ENCODE data around the gene RNF114.
A peak's percentile ranks its signal among the peaks of the same experiment; 100 is the strongest.

RNF114 gene

DNA sequence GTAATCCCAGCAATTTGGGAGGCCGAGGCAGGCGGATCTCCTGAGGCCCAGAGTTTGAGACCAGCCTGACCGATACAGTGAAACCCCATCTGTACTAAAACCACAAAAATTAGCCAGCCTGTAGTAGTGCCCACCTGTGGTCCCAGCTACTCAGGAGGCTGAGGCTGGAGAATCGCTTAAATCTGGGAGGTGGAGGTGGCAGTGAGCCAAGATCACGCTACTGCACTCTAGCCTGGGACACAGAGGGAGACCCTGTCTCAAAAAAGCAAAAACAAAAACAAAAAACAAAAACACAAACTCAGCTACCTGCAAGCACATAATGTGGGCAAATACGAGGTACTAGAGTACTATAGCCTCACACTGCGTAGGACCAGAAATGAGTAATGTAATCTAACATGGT is 17.2 kb upstream of the RNF114 start:
- DNase-seq = no peak
- TF ChIP-seq, protein P1, sequence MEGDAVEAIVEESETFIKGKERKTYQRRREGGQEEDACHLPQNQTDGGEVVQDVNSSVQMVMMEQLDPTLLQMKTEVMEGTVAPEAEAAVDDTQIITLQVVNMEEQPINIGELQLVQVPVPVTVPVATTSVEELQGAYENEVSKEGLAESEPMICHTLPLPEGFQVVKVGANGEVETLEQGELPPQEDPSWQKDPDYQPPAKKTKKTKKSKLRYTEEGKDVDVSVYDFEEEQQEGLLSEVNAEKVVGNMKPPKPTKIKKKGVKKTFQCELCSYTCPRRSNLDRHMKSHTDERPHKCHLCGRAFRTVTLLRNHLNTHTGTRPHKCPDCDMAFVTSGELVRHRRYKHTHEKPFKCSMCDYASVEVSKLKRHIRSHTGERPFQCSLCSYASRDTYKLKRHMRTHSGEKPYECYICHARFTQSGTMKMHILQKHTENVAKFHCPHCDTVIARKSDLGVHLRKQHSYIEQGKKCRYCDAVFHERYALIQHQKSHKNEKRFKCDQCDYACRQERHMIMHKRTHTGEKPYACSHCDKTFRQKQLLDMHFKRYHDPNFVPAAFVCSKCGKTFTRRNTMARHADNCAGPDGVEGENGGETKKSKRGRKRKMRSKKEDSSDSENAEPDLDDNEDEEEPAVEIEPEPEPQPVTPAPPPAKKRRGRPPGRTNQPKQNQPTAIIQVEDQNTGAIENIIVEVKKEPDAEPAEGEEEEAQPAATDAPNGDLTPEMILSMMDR (IDR thresholded peaks at IDR 0.05; ENCODE audit: low read depth, low read length) = no peak

DNA sequence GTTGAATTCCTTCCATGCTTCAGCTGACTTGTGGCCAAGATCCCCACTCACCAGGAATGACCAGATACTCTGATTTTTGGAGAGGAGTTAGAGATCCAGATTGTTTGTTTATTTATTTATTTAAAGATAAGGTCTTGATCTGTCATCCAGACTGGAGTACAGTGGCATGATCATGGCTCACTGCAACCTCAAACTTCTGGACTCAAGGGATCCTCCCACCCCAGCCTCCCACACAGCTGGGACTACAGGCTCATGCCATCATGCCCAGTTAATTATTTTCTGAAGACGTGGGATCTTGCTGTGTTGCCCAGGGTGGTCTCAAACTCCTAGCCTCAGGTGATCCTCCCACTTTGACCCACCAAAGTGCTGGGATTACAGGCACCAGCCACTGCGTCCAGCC is 16.7 kb upstream of the RNF114 start:
- no peaks in the 10 kb centered on the region for H3K27me3 ChIP-seq
- TF ChIP-seq, protein P1 (IDR thresholded peaks at IDR 0.05; ENCODE audit: low read depth, low read length) = no peak
- no peak overlapping the region for H3K4me3 ChIP-seq (ENCODE audit: low read depth, low read length)
- peaks cover 4% of the 10 kb centered on the region; the same call in 1 of the 2 replicates for H3K4me1 ChIP-seq
- peaks cover 5% of the 10 kb centered on the region; the same call in 1 of the 2 replicates for H3K36me3 ChIP-seq
- no peak for DNase-seq
- H3K9me3 ChIP-seq = no peaks in the 10 kb centered on the region; the same call in 1 of the 2 replicates

More for the DNA sequence above, 17.2 kb upstream of the RNF114 start:
- H3K27me3 ChIP-seq = no peaks in the 10 kb centered on the region
- H3K4me1 ChIP-seq = peaks cover 5% of the 10 kb centered on the region; the same call in 1 of the 2 replicates
- peaks cover 5% of the 10 kb centered on the region; the same call in 1 of the 2 replicates for H3K36me3 ChIP-seq
- no peaks in the 10 kb centered on the region; the same call in 1 of the 2 replicates for H3K9me3 ChIP-seq
- H3K4me3 ChIP-seq (ENCODE audit: low read depth, low read length) = no peak overlapping the region

DNA sequence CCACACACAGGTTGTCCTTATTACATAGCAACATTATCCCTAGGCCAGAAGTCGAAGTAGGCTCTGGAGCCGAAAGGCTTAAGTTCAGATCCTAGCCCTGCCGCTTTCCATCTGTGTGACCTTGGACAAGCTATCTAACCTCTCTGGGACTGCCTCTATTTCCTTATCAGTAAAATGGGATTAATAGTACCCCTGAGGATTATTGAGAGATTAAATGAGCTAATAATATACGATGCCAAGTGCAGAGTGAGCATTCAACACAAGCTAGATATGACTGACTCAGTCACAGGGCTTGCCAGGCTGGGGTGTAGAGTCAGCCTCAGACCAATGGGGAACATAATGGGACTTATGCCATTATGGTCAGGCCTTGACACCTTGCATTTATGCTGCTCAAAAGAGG is 11.9 kb upstream of the RNF114 start:
- TF ChIP-seq, protein P1 (IDR thresholded peaks at IDR 0.05; ENCODE audit: low read depth, low read length) = no peak
- no peaks in the 10 kb centered on the region for H3K27me3 ChIP-seq
- H3K4me1 ChIP-seq = no peaks in the 10 kb centered on the region; the same call in 1 of the 2 replicates
- H3K9me3 ChIP-seq = no peaks in the 10 kb centered on the region; the same call in 1 of the 2 replicates
- no peak for DNase-seq
- no peaks in the 10 kb centered on the region for H3K36me3 ChIP-seq
- H3K4me3 ChIP-seq (ENCODE audit: low read depth, low read length) = no peak overlapping the region

DNA sequence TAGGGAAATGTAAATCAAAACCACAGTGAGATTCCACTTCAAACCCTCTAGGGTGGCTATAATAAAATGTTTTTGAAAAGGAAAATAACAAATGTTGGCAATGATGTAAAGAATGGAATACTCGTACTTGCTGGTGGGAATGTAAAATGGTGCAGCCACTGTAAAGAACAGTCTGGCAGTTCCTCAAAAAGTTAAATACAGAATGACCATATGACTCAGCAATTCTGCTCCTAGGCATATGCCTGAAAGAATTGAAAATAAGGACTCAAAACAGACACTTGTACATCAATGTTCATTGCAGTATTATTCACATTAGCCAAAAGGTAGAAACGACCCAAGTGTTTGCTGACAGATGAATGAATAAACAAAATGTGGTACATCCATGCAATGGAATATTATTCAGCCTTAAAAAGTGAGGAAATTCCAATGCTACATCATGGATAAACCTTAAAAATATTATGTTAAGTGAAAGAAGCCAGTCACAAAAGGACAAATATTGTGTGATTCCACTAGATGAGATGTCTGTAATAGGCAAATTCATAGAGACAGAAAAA is 10.2 kb upstream of the RNF114 start:
- TF ChIP-seq, protein P1 (IDR thresholded peaks at IDR 0.05; ENCODE audit: low read depth, low read length) = no peak
- Histone ChIP-seq H3K27me3 (no peaks in the 10 kb centered on the region), H3K36me3 (no peaks in the 10 kb centered on the region), H3K4me1 (no peaks in the 10 kb centered on the region), H3K4me3 (ENCODE audit: low read depth, low read length) (no peak overlapping the region), H3K9me3 (no peaks in the 10 kb centered on the region; the same call in 1 of the 2 replicates)
- no peak for DNase-seq

DNA sequence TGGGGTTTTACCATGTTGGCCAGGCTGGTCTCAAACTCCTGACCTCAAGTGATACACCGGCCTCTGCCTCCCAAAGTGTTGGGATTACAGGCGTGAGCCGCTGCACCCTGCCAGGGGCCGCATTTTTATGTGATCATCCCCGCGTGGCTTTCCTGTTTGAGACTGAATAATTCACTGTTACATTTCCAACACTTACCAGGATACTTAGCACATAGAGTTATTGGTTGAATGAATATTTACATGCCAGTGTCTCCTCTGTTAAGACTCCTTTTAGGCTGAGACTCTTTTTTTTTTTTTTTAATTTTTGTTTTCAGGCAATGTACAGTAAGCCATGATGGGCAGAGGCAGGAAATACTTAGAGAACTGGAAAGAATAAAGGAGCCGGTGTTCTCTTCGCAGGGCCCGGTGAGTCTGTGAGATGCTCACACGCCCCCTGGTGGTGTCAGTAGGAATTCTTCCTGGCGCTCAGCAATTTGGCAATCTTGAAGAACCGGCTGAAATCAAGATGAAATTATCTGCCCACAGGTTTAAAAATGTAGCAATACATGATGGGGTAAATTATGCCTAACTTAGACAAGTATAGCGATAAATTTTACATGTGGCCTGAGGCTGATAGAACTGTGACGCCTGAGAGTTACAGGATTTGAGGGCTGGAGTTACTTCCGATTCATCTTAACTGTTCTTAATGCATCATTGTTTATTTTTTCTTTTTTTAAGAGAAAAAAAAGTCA is 7.6 kb upstream of the RNF114 start:
- TF ChIP-seq, protein P1 (IDR thresholded peaks at IDR 0.05; ENCODE audit: low read depth, low read length) = peak; percentile 94
- Histone ChIP-seq H3K9me3 (no peaks in the 10 kb centered on the region), H3K27me3 (no peaks in the 10 kb centered on the region), H3K4me3 (ENCODE audit: low read depth, low read length) (no peak overlapping the region), H3K36me3 (no peaks in the 10 kb centered on the region), H3K4me1 (no peaks in the 10 kb centered on the region)
- peak; percentile 79 for DNase-seq

DNA sequence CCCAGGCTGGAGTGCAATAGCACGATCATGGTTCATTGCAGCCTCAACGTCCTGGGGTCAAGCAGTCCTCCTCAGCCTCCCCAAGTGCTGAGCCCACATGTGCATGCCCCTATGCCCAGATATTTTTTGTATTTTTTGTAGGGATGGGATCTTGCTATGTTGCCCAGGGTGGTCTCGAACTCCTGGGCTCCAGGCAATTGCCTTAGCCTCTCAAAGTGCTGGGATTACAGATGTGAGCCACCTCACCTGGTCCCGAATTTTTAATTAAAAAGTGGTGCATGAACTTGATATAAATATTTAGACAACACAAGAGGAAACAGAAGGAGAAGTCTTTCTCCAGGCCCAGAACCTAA is 7.1 kb upstream of the RNF114 start:
- Histone ChIP-seq H3K36me3 (no peaks in the 10 kb centered on the region), H3K4me1 (no peaks in the 10 kb centered on the region), H3K9me3 (no peaks in the 10 kb centered on the region), H3K27me3 (no peaks in the 10 kb centered on the region), H3K4me3 (ENCODE audit: low read depth, low read length) (no peak overlapping the region)
- no peak for DNase-seq
- TF ChIP-seq, protein P1 (IDR thresholded peaks at IDR 0.05; ENCODE audit: low read depth, low read length) = no peak
